ENCODE data around the gene SLC22A23.
A peak's percentile ranks its signal among the peaks of the same experiment; 100 is the strongest.

SLC22A23 gene

GRCh38 chr6:3370361-3371221, 86.3 kb downstream of the SLC22A23 start:
- no peak for DNase-seq (ENCODE audit: low read depth, low spot score)

DNA sequence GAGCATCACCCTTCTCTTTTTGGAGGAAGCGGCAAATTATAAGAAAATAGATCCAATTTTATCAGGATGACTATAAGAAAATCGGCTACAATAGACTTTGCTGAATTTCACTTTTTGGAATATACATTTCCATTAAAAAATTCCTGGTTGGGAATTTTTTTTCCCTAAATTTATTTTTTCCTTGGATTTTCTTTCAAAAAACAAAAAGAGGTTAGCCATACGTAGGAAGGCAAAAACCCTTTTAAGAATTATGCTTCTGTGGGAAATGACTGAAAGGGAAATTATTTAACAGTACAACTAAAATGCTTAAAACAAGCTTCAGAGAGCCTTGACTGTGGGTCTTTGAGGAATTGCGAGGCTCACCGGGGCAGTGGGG, 86.9 kb downstream of the SLC22A23 start:
- no peak for DNase-seq (ENCODE audit: low read depth, low spot score)

DNA sequence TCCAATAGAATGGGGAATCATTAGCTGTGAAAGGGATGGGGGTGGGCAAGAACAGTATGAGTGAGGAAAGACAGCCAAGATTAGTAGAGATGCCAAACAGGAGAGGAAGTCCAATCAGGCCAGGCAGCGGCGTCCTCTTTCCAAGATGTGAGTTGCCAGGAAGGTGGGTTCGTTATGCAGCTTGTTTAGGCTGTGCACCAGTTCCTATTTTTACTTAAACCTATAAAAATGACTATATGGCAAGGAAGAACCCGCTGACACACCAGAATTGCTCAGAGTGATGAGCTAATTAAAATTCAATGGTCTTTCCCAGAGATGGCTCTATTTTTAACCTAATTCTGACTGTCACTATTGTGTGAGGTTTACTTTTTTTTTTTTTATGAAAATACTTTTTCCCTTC, 88.2 kb downstream of the SLC22A23 start:
- DNase-seq (ENCODE audit: low read depth, low spot score) = no peak

- DNase-seq (ENCODE audit: low read depth, low spot score) = no peak
These were observed 89.2 kb downstream of the SLC22A23 start for GRCh38 chr6:3367630-3368029.

GRCh38 chr6:3366596-3367413, 90.0 kb downstream of the SLC22A23 start:
- no peak for DNase-seq (ENCODE audit: low read depth, low spot score)

- no peak for DNase-seq (ENCODE audit: low read depth, low spot score)
These were observed 92.5 kb downstream of the SLC22A23 start for GRCh38 chr6:3364391-3364790.

DNA sequence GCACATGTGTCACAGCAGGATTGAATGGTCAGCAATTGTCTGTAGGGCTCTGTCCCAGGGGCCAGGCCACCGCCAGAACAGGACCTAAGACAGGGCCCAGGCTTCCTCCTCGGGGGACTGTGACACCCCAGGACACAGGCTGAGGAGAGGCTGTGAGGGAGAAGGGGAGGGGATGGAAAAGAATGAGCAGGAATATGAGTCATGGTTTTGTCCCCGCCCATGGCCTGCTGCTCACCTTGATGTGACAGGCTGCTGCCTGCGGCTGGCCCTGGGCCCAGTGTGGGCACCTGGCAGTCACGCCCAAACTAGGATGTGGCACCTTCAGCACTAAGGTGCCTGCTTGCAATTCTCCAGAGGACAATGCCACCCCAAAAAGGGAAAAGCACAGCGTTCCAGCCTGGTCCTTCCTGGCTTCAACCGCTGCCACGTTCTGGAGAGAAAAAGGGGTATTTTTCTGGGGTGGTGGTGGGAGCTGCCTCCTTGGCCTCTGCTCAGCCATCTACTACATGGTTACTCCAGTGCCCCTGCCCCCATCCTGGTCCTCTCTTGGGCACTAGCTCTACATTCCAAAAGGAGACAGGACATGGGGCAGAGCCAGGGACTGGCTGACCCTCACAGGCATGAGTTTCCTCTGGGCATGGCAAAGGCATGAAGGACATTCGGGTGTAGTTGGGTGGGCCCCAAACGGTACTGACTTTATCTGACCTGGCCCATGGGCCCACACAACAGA, 93.4 kb downstream of the SLC22A23 start:
- no peak for DNase-seq (ENCODE audit: low read depth, low spot score)

DNA sequence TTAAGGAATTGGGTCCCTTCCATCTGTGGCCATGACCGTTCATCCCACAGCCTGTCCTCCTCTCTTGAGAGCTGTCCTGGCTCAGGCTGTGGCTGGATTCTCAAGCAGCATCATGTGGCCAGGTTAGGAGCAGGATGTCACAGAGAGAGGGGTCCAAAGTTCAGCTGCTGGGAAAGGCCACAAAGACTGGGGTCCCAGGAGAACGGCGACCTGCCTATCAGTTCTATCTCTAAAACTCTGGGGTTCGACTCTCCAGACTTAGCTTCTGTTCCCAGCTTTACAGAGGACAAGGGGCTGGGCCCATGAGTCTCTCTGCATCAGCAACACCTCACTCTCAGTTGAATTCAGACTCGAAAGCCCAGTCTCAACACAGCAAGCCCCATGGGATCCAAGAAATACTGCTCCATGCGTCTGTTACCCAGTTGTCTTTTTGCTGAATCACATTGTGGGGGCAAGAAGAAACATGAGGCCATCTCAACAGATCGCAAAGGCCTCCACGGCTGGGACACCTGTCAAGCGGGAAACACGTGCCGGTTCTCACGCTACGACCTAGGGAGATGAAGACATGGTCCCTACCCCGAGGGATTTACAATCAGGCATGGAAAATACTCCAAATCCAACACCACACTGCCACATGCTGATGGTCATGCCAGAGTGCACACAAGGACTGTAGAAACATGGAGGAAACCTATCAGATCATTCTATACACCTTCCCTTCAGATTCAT, 95.4 kb downstream of the SLC22A23 start:
- DNase-seq (ENCODE audit: low read depth, low spot score) = no peak

GRCh38 chr6:3360727-3361045, 96.2 kb downstream of the SLC22A23 start:
- DNase-seq (ENCODE audit: low read depth, low spot score) = no peak

DNA sequence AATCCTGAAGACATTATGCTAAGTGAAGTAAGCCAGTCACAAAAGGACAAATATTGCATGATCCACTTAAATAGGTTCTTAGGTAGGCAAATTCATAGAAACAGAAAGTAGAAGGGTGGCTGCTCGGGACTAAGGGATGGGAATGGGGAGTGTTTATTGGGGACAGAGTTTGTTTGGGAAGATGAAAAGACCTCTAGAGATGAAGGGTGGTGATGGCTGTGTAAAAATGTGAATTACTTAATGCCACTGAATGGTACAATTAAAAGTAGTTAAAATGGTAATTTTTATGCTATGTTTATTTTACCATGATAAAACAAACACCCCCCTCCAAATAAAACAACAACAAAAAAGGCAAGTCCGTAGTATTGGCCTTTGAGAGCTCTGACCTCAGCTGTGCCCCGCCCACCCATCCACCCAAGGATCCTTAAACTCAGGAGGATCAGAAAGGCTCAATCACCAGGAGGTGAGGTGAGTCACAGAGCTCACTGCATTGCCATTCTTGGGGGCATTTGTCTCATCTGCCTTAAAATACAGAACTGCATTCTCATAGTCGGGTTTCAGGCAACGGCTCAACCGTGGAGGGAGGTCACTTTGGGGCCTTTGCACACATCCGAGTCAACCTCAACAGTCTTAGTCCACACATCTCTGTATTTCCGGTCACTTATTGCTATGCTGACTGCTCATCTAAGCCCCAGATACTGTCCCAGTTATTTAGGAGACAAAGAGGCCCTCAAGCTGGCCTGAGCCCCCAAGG, 96.7 kb downstream of the SLC22A23 start:
- no peak for DNase-seq (ENCODE audit: low read depth, low spot score)

- no peak for DNase-seq (ENCODE audit: low read depth, low spot score)
These were observed 97.6 kb downstream of the SLC22A23 start for GRCh38 chr6:3359101-3359752.

DNA sequence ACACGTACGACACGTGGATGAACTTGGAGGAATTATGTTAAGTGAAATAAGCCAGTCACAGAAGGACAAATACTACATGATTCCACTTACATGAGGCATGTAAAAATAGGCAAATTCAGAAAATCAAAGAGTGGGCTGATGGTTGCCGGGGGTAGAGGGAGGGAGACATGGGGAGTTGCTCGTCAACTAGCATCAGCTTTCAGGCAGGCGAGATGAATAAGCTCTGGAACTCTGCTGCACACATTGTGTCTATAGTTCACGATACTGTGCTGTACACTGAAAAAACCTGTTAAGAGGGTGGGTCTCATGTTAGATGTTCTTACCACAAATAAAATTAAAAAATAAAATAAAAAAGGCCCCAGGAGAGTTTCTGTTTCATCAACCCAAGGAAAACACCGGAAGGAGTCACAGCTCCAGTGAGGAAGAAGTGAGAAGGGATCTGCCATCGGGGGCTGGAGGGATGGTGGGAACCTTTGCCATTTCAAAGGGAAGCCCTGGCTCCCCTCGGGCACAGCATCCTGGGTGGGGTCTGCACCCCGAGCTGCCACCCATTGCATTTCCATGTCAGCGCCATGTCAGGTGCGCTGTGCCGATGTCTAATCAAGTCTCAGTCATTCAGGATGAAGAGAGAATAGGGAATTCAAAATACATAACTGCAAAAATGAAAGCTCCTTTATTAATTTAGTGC, 98.3 kb downstream of the SLC22A23 start:
- DNase-seq (ENCODE audit: low read depth, low spot score) = no peak

- DNase-seq (ENCODE audit: low read depth, low spot score) = no peak
These were observed 99.2 kb downstream of the SLC22A23 start for GRCh38 chr6:3357678-3358077.

DNA sequence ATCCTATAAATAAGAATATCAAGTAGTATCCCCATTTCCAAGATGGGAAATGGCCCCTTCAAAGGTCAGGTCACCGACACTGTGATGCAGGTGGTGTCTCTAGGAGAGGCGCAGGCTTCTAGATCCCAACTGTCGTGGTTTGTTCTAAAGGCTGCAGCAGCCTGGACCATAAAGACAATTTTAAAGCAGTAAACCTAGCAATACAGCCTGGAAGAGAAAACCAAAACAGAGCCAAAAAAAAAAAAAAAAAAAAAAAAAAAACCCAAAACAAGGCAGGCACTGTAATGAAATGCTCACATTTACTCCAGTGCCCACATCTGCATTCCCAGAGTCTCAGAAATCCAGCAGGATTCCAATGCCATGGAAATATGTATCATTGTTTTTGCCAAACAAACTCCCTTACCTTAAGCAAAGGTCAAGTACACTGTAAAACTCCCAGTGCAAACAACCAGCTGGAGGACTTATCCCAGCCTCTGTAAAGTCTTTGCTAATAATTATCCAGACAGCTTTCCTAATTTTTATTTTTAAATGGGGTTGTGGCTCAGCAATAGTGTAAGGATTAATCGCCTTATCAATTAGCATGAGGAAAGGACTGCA, 99.9 kb downstream of the SLC22A23 start:
- DNase-seq (ENCODE audit: low read depth, low spot score) = no peak

DNA sequence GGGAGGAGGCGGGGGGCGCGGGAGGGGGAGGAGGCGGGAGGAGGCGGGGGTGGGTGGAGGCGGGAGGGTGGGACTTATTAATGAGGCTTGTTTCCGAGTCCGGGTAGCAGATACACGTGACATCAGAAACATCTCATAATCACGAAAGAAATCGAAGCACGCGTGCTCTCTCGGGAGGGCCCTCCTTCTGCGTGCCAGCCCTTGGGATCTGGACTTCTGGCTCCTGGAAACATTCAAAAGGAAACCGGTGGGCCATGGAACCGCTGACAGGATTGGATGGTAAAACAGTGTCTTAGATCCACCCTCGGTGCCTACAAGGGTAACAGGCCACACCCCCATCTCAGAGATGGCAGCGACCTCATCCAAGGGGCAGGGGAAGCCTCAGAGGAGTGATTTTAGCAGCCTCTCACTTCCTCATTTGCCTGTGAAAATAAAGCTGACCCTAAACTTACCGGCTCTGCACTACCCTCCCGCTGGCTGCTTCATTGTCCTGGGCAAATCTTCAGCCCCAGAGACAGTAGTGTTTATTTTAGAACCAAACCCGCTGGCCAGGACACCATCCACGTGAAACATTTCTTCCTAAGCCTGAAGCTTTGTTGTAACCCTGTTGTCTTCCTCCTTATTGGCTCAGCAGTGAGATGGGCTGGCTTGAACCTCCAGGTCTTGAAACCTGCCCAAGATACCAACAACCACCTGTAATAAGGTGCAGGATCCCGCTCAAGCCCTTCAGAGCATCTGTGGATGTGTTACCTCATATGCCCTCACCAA, 100.6 kb downstream of the SLC22A23 start:
- DNase-seq (ENCODE audit: low read depth, low spot score) = peak; percentile 38

- DNase-seq (ENCODE audit: low read depth, low spot score) = no peak
These were observed 101.3 kb downstream of the SLC22A23 start for GRCh38 chr6:3355358-3356055.

DNA sequence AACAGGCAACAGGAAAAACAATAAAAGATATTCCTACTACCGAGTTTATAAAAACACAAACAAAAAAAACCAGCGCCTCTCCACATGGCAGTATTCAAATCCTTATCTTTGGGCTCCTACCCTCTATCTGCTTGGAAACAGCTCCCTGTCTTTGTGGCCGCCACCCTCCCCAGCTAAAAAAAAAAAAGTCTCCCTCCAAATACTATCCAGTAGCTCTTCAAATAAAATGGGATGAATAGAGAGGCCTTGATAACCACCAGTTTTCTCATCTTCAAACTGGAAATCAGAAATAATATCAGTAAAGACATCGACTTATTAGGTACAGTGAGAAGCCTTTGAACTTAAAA, 101.9 kb downstream of the SLC22A23 start:
- DNase-seq (ENCODE audit: low read depth, low spot score) = no peak

DNA sequence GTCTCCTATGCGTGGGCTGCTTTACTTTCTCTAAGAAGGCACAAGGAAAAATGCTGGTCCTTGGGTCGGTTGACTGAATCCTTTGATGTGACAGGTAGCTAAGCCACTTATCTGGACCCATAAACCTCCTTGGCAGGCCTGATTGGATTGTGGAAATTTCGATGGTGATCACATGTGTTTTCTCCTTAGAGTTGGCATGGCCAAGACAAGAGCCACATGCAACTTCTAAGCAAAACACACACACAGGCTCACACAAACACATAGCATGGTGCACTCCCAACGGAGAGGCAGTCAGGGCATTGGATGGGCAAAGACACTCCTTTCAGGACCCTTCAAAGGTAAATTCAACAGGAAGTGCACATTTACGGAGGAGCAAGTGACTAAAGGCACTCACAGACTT, 102.9 kb downstream of the SLC22A23 start:
- no peak for DNase-seq (ENCODE audit: low read depth, low spot score)
